PC-9 (cell line): ENCODE results near the gene CYLD. TPM values are rescaled to one million over a fixed set of nuclear protein-coding genes. Genes with fewer than 3 reads are reported as not detected.

Experiments used
- BruUV-seq: library from RNA; stranded (reverse); fragments of 400-500 nt; replicated peaks from 2 replicates; lab custom pipeline; 2021; lab: Mats Ljungman, UMichigan
- CTCF ChIA-PET: fragments of 300-600 bp; sonication (Branson Sonifier 250); formaldehyde crosslinking; loops from one replicate; lab custom pipeline; 2022; ENCODE audit warnings: antibody characterized with exemption; lab: Charles Lee
- POLR2A ChIA-PET: fragments of 300-600 bp; sonication (Branson Sonifier 250); formaldehyde crosslinking; loops from one replicate; lab custom pipeline; 2022; ENCODE audit warnings: antibody characterized with exemption; ENCODE audit not compliant: unreplicated experiment; lab: Charles Lee
- DNase-seq, 2 experiments: peaks; one replicate each; pipeline versions ENCODE4 v3.0.0 to v3.0.0-alpha.2; 2015 to 2022; ENCODE audit warnings: mixed read lengths in 1 of 2
- H2AFZ ChIP-seq: fragments of 200-600 bp; sonication (generic); 2 replicates; pipeline ENCODE4 v1.8.1; 2017; ENCODE audit warnings: antibody characterized with exemption
- H3F3A ChIP-seq: fragments of 200-600 bp; sonication (generic); 2 replicates; pipeline ENCODE4 v1.8.1; 2017; ENCODE audit warnings: antibody characterized with exemption, mild to moderate bottlenecking, low read depth; ENCODE audit not compliant: insufficient read depth
- H3K27ac ChIP-seq: fragments of 200-600 bp; sonication (generic); 2 replicates; pipeline ENCODE4 v1.6.1; 2016; ENCODE audit warnings: mixed run types
- H3K27me3 ChIP-seq: fragments of 200-600 bp; sonication (generic); 2 replicates; pipeline ENCODE4 v1.6.1; 2016; ENCODE audit warnings: low read depth, mixed run types; ENCODE audit not compliant: insufficient read depth
- H3K36me3 ChIP-seq: fragments of 200-600 bp; sonication (generic); 2 replicates; pipeline ENCODE4 v1.6.1; 2016; ENCODE audit warnings: low read depth, mixed run types
- H3K4me1 ChIP-seq: fragments of 200-600 bp; sonication (generic); replicated peaks from 2 replicates; pipeline ENCODE4 v1.6.1; 2016; ENCODE audit warnings: mixed run types; ENCODE audit not compliant: insufficient read depth
- H3K4me2 ChIP-seq: fragments of 200-600 bp; sonication (generic); 2 replicates; pipeline ENCODE4 v1.6.1; 2017; ENCODE audit warnings: mixed run types
- H3K4me3 ChIP-seq: fragments of 200-600 bp; sonication (generic); 2 replicates; pipeline ENCODE4 v1.6.1; 2016; ENCODE audit warnings: mixed run types
- H3K79me2 ChIP-seq: fragments of 200-600 bp; sonication (generic); 2 replicates; pipeline ENCODE4 v1.6.1; 2017; ENCODE audit warnings: low read depth, mixed run types
- H3K9me2 ChIP-seq: fragments of 200-600 bp; sonication (generic); 2 replicates; pipeline ENCODE4 v1.8.1; 2017; ENCODE audit warnings: mild to moderate bottlenecking; ENCODE audit not compliant: insufficient read depth
- H3K9me3 ChIP-seq: fragments of 200-600 bp; sonication (generic); 2 replicates; pipeline ENCODE4 v1.8.1; 2016; ENCODE audit warnings: low read depth; ENCODE audit not compliant: insufficient read depth
- H4K20me1 ChIP-seq: fragments of 200-600 bp; sonication (generic); 2 replicates; pipeline ENCODE4 v1.8.1; 2017; ENCODE audit not compliant: insufficient read depth
- CTCF ChIP-seq: fragments of 200-600 bp; sonication (generic); conservative IDR thresholded peaks from 2 replicates; pipeline ENCODE4 v1.6.1; 2017; ENCODE audit warnings: mixed run types, antibody characterized with exemption, mild to moderate bottlenecking, moderate library complexity
- EZH2 ChIP-seq: fragments of 200-600 bp; sonication (generic); IDR thresholded peaks from 2 replicates; pipeline ENCODE4 v1.8.0; 2017; ENCODE audit warnings: antibody characterized with exemption, low read depth
- intact Hi-C: fragments of 100-400 bp; cut with micrococcal nuclease; formaldehyde crosslinking; loops from one replicate; pipeline ENCODE4 v1.10.0; 2022; ENCODE audit not compliant: unreplicated experiment
- total RNA-seq: library from RNA; stranded (reverse); gene quantifications from 2 replicates; pipeline ENCODE4 v1.2.3, GENCODE V29; 2021

CYLD gene
- total RNA-seq, 1 experiment from 2014 or later: 19.0 TPM

DNA sequence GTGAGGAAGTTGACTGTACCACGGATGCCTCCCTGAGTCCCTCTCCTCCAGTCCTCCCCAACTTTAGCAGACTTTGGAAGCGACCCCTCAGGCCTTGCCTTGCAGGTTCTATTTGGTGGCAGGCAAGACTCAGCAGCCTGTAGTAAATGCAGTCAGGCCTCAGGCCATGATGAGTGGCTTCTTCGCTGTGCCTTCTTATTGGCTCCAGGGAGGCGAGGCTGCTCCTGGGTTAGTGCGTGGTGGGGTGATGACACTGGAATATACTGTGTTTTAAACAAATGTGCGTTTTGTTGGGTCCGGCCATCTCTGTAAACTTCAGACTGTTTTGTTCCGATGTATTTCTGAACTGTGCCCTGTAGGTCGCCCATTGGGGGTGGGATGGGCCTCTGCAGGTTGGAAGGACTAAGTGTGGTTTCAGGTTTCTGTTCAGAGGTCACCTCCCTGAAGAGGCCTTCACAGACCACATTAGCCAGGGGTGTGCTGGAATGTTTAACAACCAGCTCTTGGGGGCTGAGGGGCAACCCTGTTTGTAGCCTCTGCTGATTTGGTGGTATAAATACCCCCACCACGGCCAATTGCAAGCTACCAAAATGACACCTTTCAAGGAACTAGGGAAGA lies 62.5 kb downstream of the CYLD start:
- Histone ChIP-seq H3K27ac (no peak overlapping the region), H2AFZ (no peak overlapping the region), H3K4me1 (no peaks in the 10 kb centered on the region), H3K79me2 (no peaks in the 10 kb centered on the region), H4K20me1 (no peaks in the 10 kb centered on the region), H3K4me2 (no peak overlapping the region), H3K9me2 (no peaks in the 10 kb centered on the region), H3K36me3 (no peaks in the 10 kb centered on the region), H3K4me3 (no peak overlapping the region), H3F3A (no peaks in the 10 kb centered on the region), H3K27me3 (peaks cover 6% of the 10 kb centered on the region; the same call in 1 of the 2 replicates), H3K9me3 (no peaks in the 10 kb centered on the region)
- POLR2A ChIA-PET: no interaction called here
- TF ChIP-seq CTCF: no peak
- TF ChIP-seq EZH2: no peak
- BruUV-seq: no TSS peak
- no peak for DNase-seq
- CTCF ChIA-PET: no interaction called here
- intact Hi-C loops: no loop called here

DNA sequence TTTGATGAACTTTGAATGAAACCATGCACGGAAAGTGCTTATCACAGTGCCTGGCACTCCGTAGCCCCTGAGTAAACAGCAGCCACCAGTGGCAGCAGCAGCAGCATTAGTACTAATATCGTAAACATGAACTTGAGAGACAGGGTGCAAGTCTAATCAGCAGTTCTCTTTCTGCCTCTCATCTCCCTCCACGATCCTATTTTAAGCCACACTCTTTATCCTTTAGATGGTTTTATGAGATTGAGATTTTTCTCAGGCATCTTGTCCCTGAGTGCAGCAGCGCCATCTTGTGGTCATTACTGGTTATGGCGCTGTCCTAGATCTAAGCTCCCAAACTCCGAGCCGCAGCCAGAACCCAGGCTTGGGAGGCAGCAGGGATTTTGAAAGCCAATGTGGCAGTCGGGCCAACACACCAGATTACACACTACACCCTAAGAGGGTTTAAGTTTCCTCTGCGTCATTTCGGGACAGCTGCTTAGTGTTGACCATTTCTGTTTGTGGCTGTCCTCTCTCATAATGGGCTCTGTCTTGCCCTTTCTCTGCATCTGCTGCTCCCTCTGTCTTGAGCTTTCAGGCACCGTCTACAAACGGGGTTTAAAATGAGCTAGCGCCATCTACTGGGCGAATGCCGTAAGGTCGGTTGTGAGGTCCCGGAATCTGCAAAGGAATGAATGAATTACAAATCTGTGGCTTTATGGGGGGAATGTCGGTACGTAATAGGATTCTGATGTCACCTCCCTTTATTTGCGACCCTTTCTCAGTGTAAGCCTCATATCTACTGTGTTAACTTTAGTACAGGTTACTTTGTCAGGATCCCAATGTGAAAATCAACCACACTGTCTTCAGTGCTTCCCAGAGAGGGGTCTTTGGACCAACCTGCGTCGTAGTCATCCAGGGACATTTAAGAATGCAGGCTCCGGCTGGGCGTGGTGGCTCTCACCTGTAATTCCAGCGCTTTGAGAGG lies 64.5 kb downstream of the CYLD start:
- no peaks in the 10 kb centered on the region for H3F3A ChIP-seq
- no peaks in the 10 kb centered on the region for H3K9me3 ChIP-seq
- H3K36me3 ChIP-seq: no peaks in the 10 kb centered on the region
- ChIA-PET CTCF (interaction anchor here (0.5 to 1.8 kb wide), 22 partner anchors 8 to 851 kb away, joined by 3 to 20 read pairs (median 4); partner anchors contain the start of gene CNEP1R1), POLR2A (interaction anchor here (0.5 to 0.7 kb wide), 3 partner anchors 65 to 438 kb away, joined by 3 to 7 read pairs (median 4); no protein-coding TSS in a partner anchor)
- H3K4me1 ChIP-seq: no peaks in the 10 kb centered on the region
- intact Hi-C loops: loop anchor here (1.0 to 2.0 kb wide), 8 partner anchors 135 to 1398 kb away; partner anchors contain the start of gene CNEP1R1
- no peak for TF ChIP-seq EZH2
- peak; percentile 93 for TF ChIP-seq CTCF
- H4K20me1 ChIP-seq: no peaks in the 10 kb centered on the region
- H3K4me3 ChIP-seq: peak overlapping the region; percentile 37; the same call in 1 of the 2 replicates
- H3K9me2 ChIP-seq: no peaks in the 10 kb centered on the region
- peaks cover 10% of the 10 kb centered on the region; the same call in 1 of the 2 replicates for H3K27me3 ChIP-seq
- DNase-seq: peak; percentile 70 to 78
- H3K27ac ChIP-seq: no peak overlapping the region
- no peaks in the 10 kb centered on the region for H3K79me2 ChIP-seq
- no TSS peak for BruUV-seq
- peak overlapping the region; percentile 72 for H3K4me2 ChIP-seq
- peak overlapping the region; percentile 72 for H2AFZ ChIP-seq

DNA sequence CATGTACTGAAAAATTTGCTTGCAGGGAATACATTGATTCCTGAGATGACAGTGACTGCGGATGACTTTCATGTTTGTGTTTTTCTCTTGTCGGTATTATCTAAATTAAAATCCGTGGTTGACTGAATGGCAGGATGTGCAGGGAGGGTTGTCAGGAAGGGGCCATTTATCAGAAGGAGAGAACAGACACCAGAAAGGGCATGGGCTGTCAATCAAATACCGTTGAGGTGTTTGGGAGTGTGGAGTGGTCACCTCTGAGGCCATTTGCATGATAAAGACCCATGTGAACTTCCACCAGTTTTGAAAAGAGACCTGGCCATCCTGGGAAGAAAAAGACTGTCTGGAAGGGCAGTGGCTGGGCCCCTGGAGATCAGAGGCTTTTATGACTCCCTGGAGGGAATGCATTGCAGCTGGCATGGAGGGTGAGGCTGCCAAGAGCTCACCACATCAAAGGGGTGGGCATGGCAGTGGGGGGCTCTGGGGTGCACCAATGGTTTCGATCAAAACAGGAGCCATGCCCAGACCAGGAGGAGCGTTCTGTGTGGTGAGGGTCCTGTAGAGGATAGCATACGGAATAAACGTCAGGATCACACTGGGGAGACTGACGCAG lies 67.1 kb downstream of the CYLD start:
- POLR2A ChIA-PET: interaction anchor here (0.6 kb wide), 1 partner anchor 15 kb away, joined by 21 read pairs; no protein-coding TSS in a partner anchor
- Histone ChIP-seq H2AFZ (no peak overlapping the region), H3F3A (no peaks in the 10 kb centered on the region), H3K36me3 (no peaks in the 10 kb centered on the region), H3K27me3 (peaks cover 22% of the 10 kb centered on the region), H3K4me3 (no peak overlapping the region), H4K20me1 (no peaks in the 10 kb centered on the region), H3K9me2 (no peaks in the 10 kb centered on the region), H3K4me2 (no peak overlapping the region), H3K9me3 (no peaks in the 10 kb centered on the region), H3K27ac (no peak overlapping the region), H3K79me2 (no peaks in the 10 kb centered on the region), H3K4me1 (no peaks in the 10 kb centered on the region)
- DNase-seq: no peak
- CTCF ChIA-PET: no interaction called here
- BruUV-seq: no TSS peak
- intact Hi-C loops: no loop called here
- TF ChIP-seq EZH2 (no peak), CTCF (no peak)
